Gastroesophageal sphincter (tissue), 3 donors: ENCODE measurements around the gene RB1.

ENCODE experiments used
- CTCF ChIP-seq, 4 experiments: fragments of 200-600 bp in 2 of 4; fragments of 450-650 bp in 2 of 4; sonication (generic) in 1 of 4; IDR thresholded peaks; one replicate each; pipeline ENCODE4 v1.5.1; 2017 to 2019; ENCODE audit warnings: antibody characterized with exemption in 4 of 4, mild to moderate bottlenecking in 2 of 4, moderate library complexity in 2 of 4
- POLR2A ChIP-seq, 2 donors: fragments of 450-650 bp; IDR thresholded peaks; one replicate each; pipeline ENCODE4 v1.6.1; 2017; ENCODE audit warnings: antibody characterized with exemption in 2 of 2, mild to moderate bottlenecking in 2 of 2, moderate library complexity in 1 of 2

DNA sequence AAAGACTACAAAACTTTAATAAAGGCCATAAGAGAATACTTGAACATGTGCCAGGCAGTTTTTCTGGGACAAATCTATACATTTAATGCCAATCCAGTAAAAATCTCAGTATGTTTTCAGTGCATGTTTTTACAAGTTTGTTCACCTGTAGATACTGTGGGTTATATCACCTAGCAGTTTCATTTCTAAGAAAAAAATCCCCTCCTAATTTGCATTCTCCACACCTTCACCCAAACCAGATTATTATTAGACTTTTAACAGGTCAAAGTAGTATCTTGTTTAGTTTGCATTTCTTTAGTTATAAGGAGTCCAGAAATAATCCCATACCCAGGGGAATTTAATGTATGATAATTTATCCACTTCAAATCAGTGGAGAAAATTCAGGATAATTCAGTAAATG, 126.3 kb downstream of the RB1 start:
- TF ChIP-seq POLR2A (IDR thresholded peaks at IDR 0.05) (no peak), CTCF (IDR thresholded peaks at IDR 0.05) (no peak)
